ENCODE data around the gene FCMR. TPM values are rescaled to one million over a fixed set of nuclear protein-coding genes. Genes with fewer than 3 reads are reported as not detected.

The FCMR gene
- polyA plus RNA-seq, 1 experiment = 1.1 TPM

GRCh38 chr1:206952171-206952570 is 30.4 kb upstream of the FCMR start:
- TF ChIP-seq CTCF (IDR thresholded peaks at IDR 0.05; ENCODE audit: low read depth, low read length) = no peak

GRCh38 chr1:206951318-206952100 is 29.8 kb upstream of the FCMR start:
- peaks cover 31% of the 10 kb centered on the region for H3K27me3 ChIP-seq (ENCODE audit: control insufficient read depth, insufficient read depth, low read length)
- no peak overlapping the region for H3K27ac ChIP-seq (ENCODE audit: low read depth, low read length)
- no peak overlapping the region for H3K4me3 ChIP-seq (ENCODE audit: low read depth, low read length)
- no peak for TF ChIP-seq CTCF (IDR thresholded peaks at IDR 0.05; ENCODE audit: low read depth, low read length)
- no peaks in the 10 kb centered on the region; the same call in 1 of the 2 replicates for H3K9me3 ChIP-seq (ENCODE audit: control insufficient read depth, insufficient read depth, low read length)
- DNase-seq (ENCODE audit: low read depth, low spot score) = no peak
- POLR2A ChIA-PET = interaction anchor here (0.6 kb wide), 1 partner anchor 49 kb away, joined by 3 read pairs; no protein-coding TSS in a partner anchor
- CTCF ChIA-PET = interaction anchor here (1.0 kb wide), 1 partner anchor 10 kb away, joined by 3 read pairs; no protein-coding TSS in a partner anchor

More at GRCh38 chr1:206952171-206952570, 30.4 kb upstream of the FCMR start:
- Histone ChIP-seq H3K9me3 (ENCODE audit: control insufficient read depth, insufficient read depth, low read length) (no peaks in the 10 kb centered on the region; the same call in 1 of the 2 replicates), H3K27ac (ENCODE audit: low read depth, low read length) (no peak overlapping the region), H3K4me3 (ENCODE audit: low read depth, low read length) (no peak overlapping the region), H3K27me3 (ENCODE audit: control insufficient read depth, insufficient read depth, low read length) (peaks cover 25% of the 10 kb centered on the region)
- ChIA-PET CTCF (interaction anchor here (1.0 kb wide), 1 partner anchor 10 kb away, joined by 3 read pairs; no protein-coding TSS in a partner anchor), POLR2A (interaction anchor here (0.6 kb wide), 1 partner anchor 48 kb away, joined by 3 read pairs; no protein-coding TSS in a partner anchor)
- no peak for DNase-seq (ENCODE audit: low read depth, low spot score)

GRCh38 chr1:206949641-206950040 is 27.9 kb upstream of the FCMR start:
- Histone ChIP-seq H3K9me3 (ENCODE audit: control insufficient read depth, insufficient read depth, low read length) (no peaks in the 10 kb centered on the region; the same call in 1 of the 2 replicates), H3K27ac (ENCODE audit: low read depth, low read length) (no peak overlapping the region), H3K27me3 (ENCODE audit: control insufficient read depth, insufficient read depth, low read length) (peaks cover 34% of the 10 kb centered on the region), H3K4me3 (ENCODE audit: low read depth, low read length) (no peak overlapping the region)
- CTCF ChIA-PET = no interaction called here
- DNase-seq (ENCODE audit: low read depth, low spot score) = no peak
- POLR2A ChIA-PET = no interaction called here
- no peak for TF ChIP-seq CTCF (IDR thresholded peaks at IDR 0.05; ENCODE audit: low read depth, low read length)

- no peak for TF ChIP-seq CTCF (IDR thresholded peaks at IDR 0.05; ENCODE audit: low read depth, low read length)
- Histone ChIP-seq H3K27ac (ENCODE audit: low read depth, low read length) (no peak overlapping the region), H3K27me3 (ENCODE audit: control insufficient read depth, insufficient read depth, low read length) (peaks cover 33% of the 10 kb centered on the region), H3K9me3 (ENCODE audit: control insufficient read depth, insufficient read depth, low read length) (no peaks in the 10 kb centered on the region; the same call in 1 of the 2 replicates), H3K4me3 (ENCODE audit: low read depth, low read length) (no peak overlapping the region)
- POLR2A ChIA-PET = no interaction called here
- CTCF ChIA-PET = no interaction called here
- DNase-seq (ENCODE audit: low read depth, low spot score) = no peak
These were observed 27.5 kb upstream of the FCMR start for GRCh38 chr1:206949208-206949607.

GRCh38 chr1:206947255-206947654 is 25.5 kb upstream of the FCMR start:
- no peak for DNase-seq (ENCODE audit: low read depth, low spot score)
- Histone ChIP-seq H3K4me3 (ENCODE audit: low read depth, low read length) (no peak overlapping the region), H3K27ac (ENCODE audit: low read depth, low read length) (no peak overlapping the region), H3K9me3 (ENCODE audit: control insufficient read depth, insufficient read depth, low read length) (no peaks in the 10 kb centered on the region; the same call in 1 of the 2 replicates), H3K27me3 (ENCODE audit: control insufficient read depth, insufficient read depth, low read length) (peaks cover 50% of the 10 kb centered on the region)
- ChIA-PET CTCF (interaction anchor here (0.7 to 1.8 kb wide), 4 partner anchors 11 to 213 kb away, joined by 3 to 7 read pairs (median 4); no protein-coding TSS in a partner anchor), POLR2A (no interaction called here)
- no peak for TF ChIP-seq CTCF (IDR thresholded peaks at IDR 0.05; ENCODE audit: low read depth, low read length)

Measured in AG04450 (cell line).